SK-N-SH (cell line): ENCODE measurements around the gene ZBTB47.

Experiments
- CTCF ChIP-seq: fragments of 200-600 bp; sonication (generic); IDR thresholded peaks from 2 replicates; pipeline ENCODE4 v1.6.1; 2017; ENCODE audit warnings: antibody characterized with exemption, mild to moderate bottlenecking, moderate library complexity
- EZH2phosphoT487 ChIP-seq: fragments of 200-600 bp; sonication (generic); IDR thresholded peaks from 2 replicates; pipeline ENCODE4 v1.6.1; 2017; ENCODE audit warnings: low read depth, mixed run types, mild to moderate bottlenecking, antibody characterized with exemption, moderate library complexity, borderline replicate concordance
- FOXJ3 ChIP-seq: sonication (generic); formaldehyde crosslinking; IDR thresholded peaks from 2 replicates; pipeline ENCODE4 v1.5.1; 2020; ENCODE audit warnings: mild to moderate bottlenecking, missing genetic modification reagents
- GABPA ChIP-seq: IDR thresholded peaks from 2 replicates; pipeline ENCODE4 v1.4.0; 2012; ENCODE audit warnings: low read depth, mild to moderate bottlenecking
- MAX ChIP-seq: IDR thresholded peaks from 2 replicates; pipeline ENCODE4 v1.4.0; 2012; ENCODE audit warnings: low read depth
- NFIC ChIP-seq: IDR thresholded peaks from 2 replicates; pipeline ENCODE4 v1.4.0; 2012; ENCODE audit warnings: borderline replicate concordance
- POLR2AphosphoS5 ChIP-seq: IDR thresholded peaks from 2 replicates; pipeline ENCODE4 v1.6.1; 2012; ENCODE audit warnings: low read depth, low read length
- RFX5 ChIP-seq: IDR thresholded peaks from 2 replicates; pipeline ENCODE4 v1.6.1; 2012; ENCODE audit warnings: mild to moderate bottlenecking, improper control_type of control experiment, low read length
- SIN3A ChIP-seq: IDR thresholded peaks from 2 replicates; pipeline ENCODE4 v1.6.1; 2012; ENCODE audit warnings: low read depth, mild to moderate bottlenecking, low read length, moderate library complexity, borderline replicate concordance
- SMC3 ChIP-seq: IDR thresholded peaks from 2 replicates; pipeline ENCODE4 v1.6.1; 2012; ENCODE audit warnings: low read depth, low read length, improper control_type of control experiment
- YY1 ChIP-seq: IDR thresholded peaks from 2 replicates; pipeline ENCODE4 v1.4.0; 2012; ENCODE audit warnings: low read depth, mild to moderate bottlenecking

- TF ChIP-seq SIN3A (no peak), CTCF (no peak), MAX (no peak), YY1 (no peak), RFX5 (no peak), EZH2phosphoT487 (no peak), SMC3 (no peak), GABPA (no peak), NFIC (no peak), FOXJ3 (CRISPR knock-in tag) (no peak), POLR2AphosphoS5 (no peak)
Observed at GRCh38 chr3:42683875-42684598, 30.5 kb downstream of the ZBTB47 start.
